HepG2 (cell line): Measurements from ENCODE around the gene TULP4. TPM values are rescaled to one million over a fixed set of nuclear protein-coding genes. Genes with fewer than 3 reads are reported as not detected.

Experiments used
- ATAC-seq: fragments of 200-7000 bp; cut with Tn5 transposase; 3 replicates; pipeline ENCODE4 v1.9.1; 2020; ENCODE audit warnings: mild to moderate bottlenecking, moderate library complexity
- BruUV-seq: library from RNA; stranded (reverse); fragments of 400-500 nt; replicated peaks from 2 replicates; lab custom pipeline; 2021; lab: Mats Ljungman, UMichigan
- CTCF ChIA-PET: fragments of 300-600 bp; formaldehyde crosslinking; extraction: SDS; loops from one replicate; lab custom pipeline; 2021; ENCODE audit warnings: low total read pairs, inconsistent platforms, low intra/inter-chr PET ratio; lab: Yijun Ruan, JAX
- POLR2A ChIA-PET: fragments of 350-600 bp; sonication (Branson Sonifier 250); formaldehyde crosslinking; loops from one replicate; lab custom pipeline; 2020; ENCODE audit warnings: antibody characterized with exemption, inconsistent platforms; lab: Yijun Ruan, JAX
- DNase-seq: peaks from one replicate; pipeline ENCODE4 v3.0.0-alpha.2; 2015; ENCODE audit warnings: low spot score
- FAIRE-seq: peaks from 3 replicates; lab custom pipeline; 2011; peaks lifted over from hg19 to GRCh38; lab: Jason Lieb, UNC
- H2AFZ ChIP-seq: one replicate; pipeline ENCODE4 v1.6.1; 2011; ENCODE audit warnings: low read length, inconsistent platforms
- H3K27ac ChIP-seq: fragments of 300-600 bp; 3 replicates; pipeline ENCODE4 v1.8.0; 2011; ENCODE audit warnings: mixed run types, mild to moderate bottlenecking, mixed read lengths, low read length, inconsistent platforms; ENCODE audit not compliant: insufficient read depth; ENCODE audit errors: extremely low read length
- H3K27me3 ChIP-seq, 2 experiments: fragments of 200-600 bp in 1 of 2; 2 replicates in 1 of 2; 3 replicates in 1 of 2; pipeline versions ENCODE4 v1.6.0 to v1.8.0; 2011; ENCODE audit warnings: low read length in 2 of 2, mild to moderate bottlenecking in 2 of 2, moderate library complexity in 2 of 2, inconsistent platforms in 1 of 2; ENCODE audit not compliant: insufficient read depth in 2 of 2, control insufficient read depth in 1 of 2
- H3K36me3 ChIP-seq, 2 experiments: fragments of 200-600 bp in 1 of 2; replicated peaks in 1 of 2; 2 replicates in 1 of 2; 3 replicates in 1 of 2; pipeline versions ENCODE4 v1.5.1 to v1.8.0; 2011; ENCODE audit warnings: low read length in 2 of 2, inconsistent platforms in 1 of 2; ENCODE audit not compliant: insufficient read depth in 2 of 2, control insufficient read depth in 1 of 2
- H3K4me1 ChIP-seq: 2 replicates; pipeline ENCODE4 v1.5.1; 2012; ENCODE audit warnings: low read length, inconsistent platforms; ENCODE audit not compliant: insufficient read depth
- H3K4me2 ChIP-seq: 2 replicates; pipeline ENCODE4 v1.6.0; 2011; ENCODE audit warnings: low read depth, low read length, inconsistent platforms
- H3K4me3 ChIP-seq, 3 experiments: fragments of 200-600 bp in 1 of 3; sonication (generic), shearing (Covaris generic) in 1 of 3; replicated peaks in 1 of 3; 2 replicates each; pipeline ENCODE4 v1.5.1; 2011 to 2016; ENCODE audit warnings: low read length in 3 of 3, inconsistent platforms in 2 of 3, low read depth in 2 of 3, mild to moderate bottlenecking in 2 of 3, control low read depth in 1 of 3, mixed read lengths in 1 of 3; ENCODE audit not compliant: insufficient read depth in 1 of 3
- H3K79me2 ChIP-seq: one replicate; pipeline ENCODE4 v1.6.1; 2011; ENCODE audit warnings: low read length, inconsistent platforms; ENCODE audit not compliant: insufficient read depth
- H3K9ac ChIP-seq: 2 replicates; pipeline ENCODE4 v1.6.0; 2011; ENCODE audit warnings: mild to moderate bottlenecking, low read depth, low read length, inconsistent platforms; ENCODE audit not compliant: insufficient read depth
- H3K9me3 ChIP-seq: 2 replicates; pipeline ENCODE4 v1.5.1; 2012; ENCODE audit warnings: mild to moderate bottlenecking, low read length
- H4K20me1 ChIP-seq: 2 replicates; pipeline ENCODE4 v1.6.0; 2011; ENCODE audit warnings: inconsistent platforms, mild to moderate bottlenecking, low read length, moderate library complexity; ENCODE audit not compliant: insufficient read depth
- CERS6 ChIP-seq: sonication (generic); formaldehyde crosslinking; IDR thresholded peaks from 2 replicates; pipeline ENCODE4 v1.5.0; 2020; ENCODE audit warnings: missing genetic modification reagents
- HNF4A ChIP-seq: sonication (generic); formaldehyde crosslinking; IDR thresholded peaks from 2 replicates; pipeline ENCODE4 v1.4.0; 2020; ENCODE audit warnings: missing genetic modification reagents
- TFDP1 ChIP-seq: IDR thresholded peaks from 2 replicates; pipeline ENCODE4 v1.6.1; 2016; ENCODE audit warnings: missing compliant biosample characterization, missing genetic modification reagents, borderline replicate concordance
- ZBTB4 ChIP-seq: sonication (generic); formaldehyde crosslinking; IDR thresholded peaks from 2 replicates; pipeline ENCODE4 v1.4.0; 2020; ENCODE audit warnings: missing genetic modification reagents, mild to moderate bottlenecking, borderline replicate concordance
- ZBTB42 ChIP-seq: sonication (generic); formaldehyde crosslinking; IDR thresholded peaks from 2 replicates; pipeline ENCODE4 v1.5.0; 2020; ENCODE audit warnings: mild to moderate bottlenecking, missing genetic modification reagents
- ZNF275 ChIP-seq: sonication (generic); formaldehyde crosslinking; IDR thresholded peaks from 2 replicates; pipeline ENCODE4 v1.8.0; 2022; ENCODE audit warnings: missing genetic modification reagents, mild to moderate bottlenecking, inconsistent platforms, borderline replicate concordance
- ZNF691 ChIP-seq: sonication (generic); formaldehyde crosslinking; IDR thresholded peaks from 2 replicates; pipeline ENCODE4 v1.4.0; 2020; ENCODE audit warnings: missing genetic modification reagents, low read depth, mild to moderate bottlenecking, borderline replicate concordance
- WGBS: methylation state at CpG from one replicate; pipeline ENCODE4 v1.1.6; 2017; ENCODE audit warnings: low lambda C conversion rate; 5-methylcytosine and 5-hydroxymethylcytosine counted together
- in situ Hi-C: cut with HindIII; loops from 2 replicates; pipeline ENCODE4 v1.10.0; 2017; ENCODE audit warnings: low pct_unique_long_range_greater_than_20kb; ENCODE audit not compliant: extremely low pct_ligation_motif_present
- intact Hi-C: fragments of 100-400 bp; cut with micrococcal nuclease; formaldehyde crosslinking; loops from one replicate; pipeline ENCODE4 v1.10.0; 2022; ENCODE audit not compliant: unreplicated experiment
- polyA plus RNA-seq, 8 experiments: library from polyadenylated mRNA; depleted of rRNA in 3 of 8; stranded (reverse) in 7 of 8; unstranded in 1 of 8; fragments of >200 nt; fragmentation: Illumina TruSeq in 4 of 8; extraction: Trizol in 4 of 8; gene quantifications; 2 replicates each; pipeline versions ENCODE4 v1.2.1 to v1.2.3, GENCODE V29; 2011 to 2016; ENCODE audit warnings: low read depth in 4 of 8, missing spikeins in 1 of 8, mixed read lengths in 1 of 8; ENCODE audit not compliant: insufficient read depth in 1 of 8
- total RNA-seq, 5 experiments: library from RNA; depleted of rRNA; stranded (reverse); fragments of >200 nt; fragmentation: Illumina TruSeq; extraction: Trizol; gene quantifications; 2 replicates each; pipeline ENCODE4 v1.2.3, GENCODE V29; 2016; ENCODE audit warnings: low read depth in 1 of 5

TULP4 gene
- total and polyA plus RNA-seq, 2 of the 13 experiments (the other 11 are each of a cell fraction or from before 2014, with no cell fraction given): 21.1 to 122 TPM

GRCh38 chr6:158529629-158530028 lies 217.4 kb downstream of the TULP4 start:
- WGBS: 39% methylated on average over 8 of the region's 8 CpGs
- H3K27me3 ChIP-seq: no peaks in the 10 kb centered on the region
- no peaks in the 10 kb centered on the region for H3K79me2 ChIP-seq
- no peaks in the 10 kb centered on the region for H3K36me3 ChIP-seq
- TF ChIP-seq CERS6 (CRISPR knock-in tag) (no peak), TFDP1 (CRISPR knock-in tag) (no peak), ZBTB4 (CRISPR knock-in tag) (no peak), ZBTB42 (CRISPR knock-in tag) (no peak), ZNF275 (CRISPR knock-in tag) (no peak), ZNF691 (CRISPR knock-in tag) (no peak), HNF4A (CRISPR knock-in tag) (no peak)
- no peaks in the 10 kb centered on the region for H3K9me3 ChIP-seq
- H2AFZ ChIP-seq: no peak overlapping the region
- BruUV-seq: no TSS peak
- intact Hi-C loops (no loop called here), in situ Hi-C loops (no loop called here)
- no peaks in the 10 kb centered on the region for H4K20me1 ChIP-seq
- peak; percentile 53 for ATAC-seq
- no peak overlapping the region for H3K4me2 ChIP-seq
- H3K4me3 ChIP-seq: no peak overlapping the region
- no peak for FAIRE-seq
- H3K27ac ChIP-seq: no peak overlapping the region
- H3K4me1 ChIP-seq: peaks cover 6% of the 10 kb centered on the region; the same call in 1 of the 2 replicates
- no peak overlapping the region for H3K9ac ChIP-seq
- DNase-seq: no peak
- POLR2A ChIA-PET: no interaction called here
- CTCF ChIA-PET: no interaction called here
